ENCODE measurements around the gene PRDM16. TPM values are rescaled to one million over a fixed set of nuclear protein-coding genes. Genes with fewer than 3 reads are reported as not detected.

The PRDM16 gene
- total RNA-seq, 1 donor from 2014 or later, result 1.5 TPM

GRCh38 chr1:3324704-3325535 is 255.9 kb downstream of the PRDM16 start:
- no peak for DNase-seq

- no peak for DNase-seq
Measured at GRCh38 chr1:3326516-3327388, 257.7 kb downstream of the PRDM16 start.

- no peak for DNase-seq
Measured at GRCh38 chr1:3327389-3327702, 258.3 kb downstream of the PRDM16 start.

GRCh38 chr1:3327936-3328590 is 259.1 kb downstream of the PRDM16 start:
- DNase-seq, result no peak

GRCh38 chr1:3329640-3330281 is 260.8 kb downstream of the PRDM16 start:
- DNase-seq, result no peak

GRCh38 chr1:3330771-3331245 is 261.8 kb downstream of the PRDM16 start:
- no peak for DNase-seq

- DNase-seq, result no peak
Measured at GRCh38 chr1:3331564-3331963, 262.6 kb downstream of the PRDM16 start.

- DNase-seq, result no peak
Measured at GRCh38 chr1:3332043-3332442, 263.0 kb downstream of the PRDM16 start.

GRCh38 chr1:3332662-3333061 is 263.7 kb downstream of the PRDM16 start:
- DNase-seq, result no peak

- DNase-seq, result no peak
Measured at GRCh38 chr1:3333903-3334302, 264.9 kb downstream of the PRDM16 start.

- DNase-seq, result no peak
Measured at GRCh38 chr1:3334366-3334765, 265.4 kb downstream of the PRDM16 start.

- DNase-seq, result no peak
Measured at GRCh38 chr1:3335754-3336640, 267.0 kb downstream of the PRDM16 start.

- DNase-seq, result no peak
Measured at GRCh38 chr1:3336641-3337630, 267.9 kb downstream of the PRDM16 start.

GRCh38 chr1:3337798-3338724 is 269.1 kb downstream of the PRDM16 start:
- no peak for DNase-seq

- DNase-seq, result no peak
Measured at GRCh38 chr1:3338725-3339070, 269.7 kb downstream of the PRDM16 start.

- no peak for DNase-seq
Measured at GRCh38 chr1:3339856-3340255, 270.9 kb downstream of the PRDM16 start.

GRCh38 chr1:3340548-3341235 is 271.7 kb downstream of the PRDM16 start:
- DNase-seq, result no peak
